BE2C (cell line): Measurements from ENCODE around the gene ABCC5.

Source experiments
- DNase-seq: peaks from one replicate; pipeline ENCODE4 v3.0.0-alpha.2; 2020
- H3K27me3 ChIP-seq: fragments of 250-450 bp; sonication (Bioruptor Pico); 2 replicates; pipeline ENCODE4 v1.5.1; 2020; ENCODE audit warnings: mild to moderate bottlenecking
- H3K36me3 ChIP-seq: fragments of 250-450 bp; sonication (Bioruptor Pico); 2 replicates; pipeline ENCODE4 v1.5.1; 2020; ENCODE audit warnings: mild to moderate bottlenecking
- H3K4me1 ChIP-seq: fragments of 250-450 bp; sonication (Bioruptor Pico); 2 replicates; pipeline ENCODE4 v1.5.1; 2020
- H3K4me3 ChIP-seq: 2 replicates; pipeline ENCODE4 v1.5.1; 2011; ENCODE audit warnings: low read depth, low read length
- H3K9me3 ChIP-seq: fragments of 250-450 bp; sonication (Bioruptor Pico); 2 replicates; pipeline ENCODE4 v1.5.1; 2020
- CTCF ChIP-seq: IDR thresholded peaks from 2 replicates; pipeline ENCODE4 v1.5.1; 2012; ENCODE audit warnings: mild to moderate bottlenecking, low read depth, low read length

ABCC5 gene

GRCh38 chr3:183904833-183905780, 112.6 kb downstream of the ABCC5 start:
- no peak for TF ChIP-seq CTCF
- DNase-seq: no peak
- H3K4me3 ChIP-seq: no peak overlapping the region

GRCh38 chr3:183898028-183898431, 119.7 kb downstream of the ABCC5 start:
- Histone ChIP-seq H3K4me3 (no peak overlapping the region), H3K36me3 (no peaks in the 10 kb centered on the region), H3K9me3 (no peaks in the 10 kb centered on the region), H3K4me1 (no peaks in the 10 kb centered on the region), H3K27me3 (no peaks in the 10 kb centered on the region; the same call in 1 of the 2 replicates)
- no peak for TF ChIP-seq CTCF
- no peak for DNase-seq

More at GRCh38 chr3:183904833-183905780, 112.6 kb downstream of the ABCC5 start:
- Histone ChIP-seq H3K36me3 (no peaks in the 10 kb centered on the region), H3K4me1 (no peaks in the 10 kb centered on the region), H3K27me3 (no peaks in the 10 kb centered on the region; the same call in 1 of the 2 replicates), H3K9me3 (no peaks in the 10 kb centered on the region)

GRCh38 chr3:183897606-183898005, 120.1 kb downstream of the ABCC5 start:
- Histone ChIP-seq H3K36me3 (no peaks in the 10 kb centered on the region), H3K27me3 (no peaks in the 10 kb centered on the region; the same call in 1 of the 2 replicates), H3K9me3 (no peaks in the 10 kb centered on the region), H3K4me3 (no peak overlapping the region), H3K4me1 (no peaks in the 10 kb centered on the region)
- DNase-seq: no peak
- TF ChIP-seq CTCF: no peak

GRCh38 chr3:183896610-183897009, 121.1 kb downstream of the ABCC5 start:
- no peaks in the 10 kb centered on the region for H3K4me1 ChIP-seq
- no peak for DNase-seq
- no peak overlapping the region for H3K4me3 ChIP-seq
- no peak for TF ChIP-seq CTCF
- no peaks in the 10 kb centered on the region for H3K9me3 ChIP-seq
- H3K27me3 ChIP-seq: no peaks in the 10 kb centered on the region; the same call in 1 of the 2 replicates
- no peaks in the 10 kb centered on the region for H3K36me3 ChIP-seq

- no peak for DNase-seq
- Histone ChIP-seq H3K27me3 (no peaks in the 10 kb centered on the region; the same call in 1 of the 2 replicates), H3K4me3 (no peak overlapping the region), H3K9me3 (no peaks in the 10 kb centered on the region), H3K4me1 (no peaks in the 10 kb centered on the region), H3K36me3 (no peaks in the 10 kb centered on the region)
- TF ChIP-seq CTCF: no peak
These were observed 121.5 kb downstream of the ABCC5 start for GRCh38 chr3:183896184-183896583.

- Histone ChIP-seq H3K4me3 (no peak overlapping the region), H3K36me3 (no peaks in the 10 kb centered on the region), H3K4me1 (no peaks in the 10 kb centered on the region), H3K27me3 (no peaks in the 10 kb centered on the region), H3K9me3 (no peaks in the 10 kb centered on the region)
- TF ChIP-seq CTCF: no peak
- no peak for DNase-seq
These were observed 121.9 kb downstream of the ABCC5 start for GRCh38 chr3:183895774-183896173.
